WTC11 (cell line): ENCODE results near the gene COL20A1. TPM values are rescaled to one million over a fixed set of nuclear protein-coding genes. Genes with fewer than 3 reads are reported as not detected.

Source experiments
- ATAC-seq: fragments of 200-7000 bp; cut with Tn5 transposase; 2 replicates; pipeline ENCODE4 v1.10.0; 2021; ENCODE audit warnings: mild to moderate bottlenecking, moderate library complexity
- CTCF ChIA-PET: fragments of 300-600 bp; sonication (Branson Sonifier 250); formaldehyde crosslinking; loops from one replicate; lab custom pipeline; 2021; ENCODE audit warnings: antibody characterized with exemption; lab: Charles Lee
- POLR2A ChIA-PET: fragments of 350-600 bp; sonication (Branson Sonifier 250); formaldehyde crosslinking; loops from one replicate; lab custom pipeline; 2021; ENCODE audit warnings: antibody characterized with exemption; lab: Charles Lee
- DNase-seq: peaks from one replicate; pipeline ENCODE4 v3.0.0; 2021; ENCODE audit warnings: low spot score
- H3K27ac Mint-ChIP-seq: 2 replicates; pipeline ENCODE4 v1.8.0; 2021; ENCODE audit warnings: mixed read lengths
- H3K27me3 Mint-ChIP-seq: 2 replicates; pipeline ENCODE4 v1.8.0; 2021; ENCODE audit warnings: low read depth, mild to moderate bottlenecking, moderate library complexity, mixed read lengths
- H3K36me3 Mint-ChIP-seq: 2 replicates; pipeline ENCODE4 v1.8.0; 2021; ENCODE audit warnings: mixed read lengths
- H3K4me1 Mint-ChIP-seq: 2 replicates; pipeline ENCODE4 v1.8.0; 2022; ENCODE audit warnings: mixed read lengths
- H3K4me3 Mint-ChIP-seq: 2 replicates; pipeline ENCODE4 v1.8.0; 2021; ENCODE audit warnings: mild to moderate bottlenecking, moderate library complexity, mixed read lengths
- H3K9me3 Mint-ChIP-seq: 2 replicates; pipeline ENCODE4 v1.8.0; 2021; ENCODE audit warnings: mixed read lengths
- FOXK1 ChIP-seq: sonication (generic); formaldehyde crosslinking; IDR thresholded peaks from 2 replicates; pipeline ENCODE4 v1.8.0; 2022; ENCODE audit warnings: mild to moderate bottlenecking, moderate library complexity, missing genetic modification reagents
- GTF2I ChIP-seq: fragments of 250-450 bp; sonication (Bioruptor Pico); conservative IDR thresholded peaks from 2 replicates; pipeline ENCODE4 v1.4.0; 2021; ENCODE audit warnings: mild to moderate bottlenecking
- IRF2 ChIP-seq: sonication (generic); formaldehyde crosslinking; IDR thresholded peaks from 2 replicates; pipeline ENCODE4 v1.8.0; 2022; ENCODE audit warnings: low read depth, missing genetic modification reagents, borderline replicate concordance
- KAT7 ChIP-seq: sonication (generic); formaldehyde crosslinking; IDR thresholded peaks from 2 replicates; pipeline ENCODE4 v1.8.1; 2023; ENCODE audit warnings: missing genetic modification reagents, mild to moderate bottlenecking, borderline replicate concordance
- MXD4 ChIP-seq: fragments of 250-450 bp; sonication (Bioruptor Pico); IDR thresholded peaks from 2 replicates; pipeline ENCODE4 v1.8.0; 2021; ENCODE audit warnings: mild to moderate bottlenecking, moderate library complexity, borderline replicate concordance
- OVOL2 ChIP-seq: fragments of 250-450 bp; sonication (Bioruptor Pico); IDR thresholded peaks from 2 replicates; pipeline ENCODE4 v1.9.0; 2021; ENCODE audit warnings: mild to moderate bottlenecking, borderline replicate concordance
- RORB ChIP-seq: fragments of 250-450 bp; sonication (Bioruptor Pico); IDR thresholded peaks from 2 replicates; pipeline ENCODE4 v1.9.0; 2021; ENCODE audit warnings: mild to moderate bottlenecking
- SMAD4 ChIP-seq: sonication (generic); formaldehyde crosslinking; IDR thresholded peaks from 2 replicates; pipeline ENCODE4 v1.8.0; 2022; ENCODE audit warnings: mild to moderate bottlenecking, missing genetic modification reagents
- ZBTB21 ChIP-seq: sonication (generic); formaldehyde crosslinking; IDR thresholded peaks from 2 replicates; pipeline ENCODE4 v1.8.1; 2023; ENCODE audit warnings: mild to moderate bottlenecking, missing genetic modification reagents, borderline replicate concordance
- ZBTB43 ChIP-seq: sonication (generic); formaldehyde crosslinking; IDR thresholded peaks from 2 replicates; pipeline ENCODE4 v1.8.1; 2023; ENCODE audit warnings: mild to moderate bottlenecking, missing genetic modification reagents
- ZNF138 ChIP-seq: sonication (generic); formaldehyde crosslinking; conservative IDR thresholded peaks from 2 replicates; pipeline ENCODE4 v1.8.1; 2022; ENCODE audit warnings: mild to moderate bottlenecking, moderate library complexity, missing genetic modification reagents
- ZNF317 ChIP-seq: sonication (generic); formaldehyde crosslinking; IDR thresholded peaks from 2 replicates; pipeline ENCODE4 v1.8.1; 2023; ENCODE audit warnings: low read depth, mild to moderate bottlenecking, moderate library complexity, missing genetic modification reagents, borderline replicate concordance
- ZNF671 ChIP-seq: fragments of 250-450 bp; sonication (Bioruptor Pico); IDR thresholded peaks from 2 replicates; pipeline ENCODE4 v1.8.0; 2021; ENCODE audit warnings: mild to moderate bottlenecking
- total RNA-seq: library from RNA; stranded (reverse); gene quantifications from 3 replicates; pipeline ENCODE4 v1.2.3, GENCODE V29; 2021
- TF ChIP-seq, protein P1 (sequence below): sonication (generic); formaldehyde crosslinking; IDR thresholded peaks from 2 replicates; pipeline ENCODE4 v1.8.0; 2022; ENCODE audit warnings: mild to moderate bottlenecking, missing genetic modification reagents
- TF ChIP-seq, protein P2 (sequence below): sonication (generic); formaldehyde crosslinking; IDR thresholded peaks from 2 replicates; pipeline ENCODE4 v1.8.1; 2022; ENCODE audit warnings: mild to moderate bottlenecking, missing genetic modification reagents, moderate library complexity, borderline replicate concordance
- TF ChIP-seq, protein P3 (sequence below): sonication (generic); formaldehyde crosslinking; IDR thresholded peaks from 2 replicates; pipeline ENCODE4 v1.8.1; 2022; ENCODE audit warnings: low read depth, mild to moderate bottlenecking, moderate library complexity, missing genetic modification reagents, borderline replicate concordance
- TF ChIP-seq, protein P4 (sequence below): fragments of 250-450 bp; sonication (Bioruptor Pico); IDR thresholded peaks from 2 replicates; pipeline ENCODE4 v1.9.0; 2021; ENCODE audit warnings: mild to moderate bottlenecking
- TF ChIP-seq, protein P5 (sequence below): fragments of 250-450 bp; sonication (Bioruptor Pico); IDR thresholded peaks from 2 replicates; pipeline ENCODE4 v2.1.2; 2022; ENCODE audit warnings: mild to moderate bottlenecking, moderate library complexity

The COL20A1 gene
- total RNA-seq, 1 experiment from 2014 or later, result 1.3 TPM

GRCh38 chr20:63343460-63344445 is 50.8 kb downstream of the COL20A1 start:
- H3K4me3 Mint-ChIP-seq, result no peak overlapping the region
- H3K27me3 Mint-ChIP-seq, result peaks cover 2% of the 10 kb centered on the region; the same call in 1 of the 2 replicates
- DNase-seq (no peak), ATAC-seq (no peak)
- no peak overlapping the region for H3K27ac Mint-ChIP-seq
- ChIA-PET POLR2A (no interaction called here), CTCF (interaction anchor here (0.6 to 4.0 kb wide), 4 partner anchors 34 to 120 kb away, joined by 3 to 18 read pairs (median 4); no protein-coding TSS in a partner anchor)
- TF ChIP-seq, protein P1, sequence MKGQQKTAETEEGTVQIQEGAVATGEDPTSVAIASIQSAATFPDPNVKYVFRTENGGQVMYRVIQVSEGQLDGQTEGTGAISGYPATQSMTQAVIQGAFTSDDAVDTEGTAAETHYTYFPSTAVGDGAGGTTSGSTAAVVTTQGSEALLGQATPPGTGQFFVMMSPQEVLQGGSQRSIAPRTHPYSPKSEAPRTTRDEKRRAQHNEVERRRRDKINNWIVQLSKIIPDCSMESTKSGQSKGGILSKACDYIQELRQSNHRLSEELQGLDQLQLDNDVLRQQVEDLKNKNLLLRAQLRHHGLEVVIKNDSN (CRISPR knock-in tag), result no peak
- H3K36me3 Mint-ChIP-seq, result no peaks in the 10 kb centered on the region
- no peaks in the 10 kb centered on the region for H3K4me1 Mint-ChIP-seq
- H3K9me3 Mint-ChIP-seq, result peaks cover 14% of the 10 kb centered on the region

DNA sequence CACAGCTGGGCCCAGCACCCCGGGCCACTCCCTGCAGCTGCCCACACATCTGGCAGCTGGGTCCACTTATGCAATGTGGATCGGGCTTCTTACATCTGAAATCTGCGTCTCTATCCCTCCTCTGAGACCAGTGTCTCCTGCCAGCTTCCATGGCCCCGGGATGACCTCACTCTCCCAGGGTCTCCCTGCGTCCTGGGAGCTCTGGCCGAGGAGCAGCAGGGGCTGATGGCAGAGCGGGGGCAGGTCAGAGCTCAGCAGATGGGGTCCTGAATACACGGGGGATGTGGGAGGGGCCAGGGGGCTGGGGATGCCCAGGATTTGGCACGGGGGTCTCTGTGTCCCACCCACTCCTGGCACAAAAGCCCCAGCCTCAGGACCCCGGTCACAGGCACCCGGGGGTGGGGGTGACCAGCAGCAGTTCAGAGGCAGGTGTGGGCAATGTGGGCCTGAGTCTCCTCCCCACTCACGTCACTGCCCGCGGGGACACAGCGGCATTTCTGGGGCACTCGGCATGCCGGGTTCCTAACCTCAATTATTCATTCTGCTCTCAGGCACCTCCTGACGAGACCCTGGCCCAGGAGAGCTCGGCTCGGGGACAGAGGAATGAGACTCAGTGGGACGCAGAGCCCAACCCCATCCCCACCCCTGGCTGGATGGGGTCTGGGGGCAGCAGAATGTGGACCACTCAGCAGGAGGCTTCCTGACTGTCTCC is 51.8 kb downstream of the COL20A1 start:
- TF ChIP-seq ZBTB43 (CRISPR knock-in tag), result no peak
- TF ChIP-seq ZNF138, result no peak
- no peak for TF ChIP-seq MXD4
- TF ChIP-seq GTF2I (CRISPR knock-in tag), result no peak
- no peak for TF ChIP-seq ZNF317 (CRISPR knock-in tag)
- no peak for TF ChIP-seq RORB (CRISPR knock-in tag)
- TF ChIP-seq OVOL2 (CRISPR knock-in tag), result no peak
- TF ChIP-seq IRF2 (CRISPR knock-in tag), result no peak
- TF ChIP-seq, protein P2, sequence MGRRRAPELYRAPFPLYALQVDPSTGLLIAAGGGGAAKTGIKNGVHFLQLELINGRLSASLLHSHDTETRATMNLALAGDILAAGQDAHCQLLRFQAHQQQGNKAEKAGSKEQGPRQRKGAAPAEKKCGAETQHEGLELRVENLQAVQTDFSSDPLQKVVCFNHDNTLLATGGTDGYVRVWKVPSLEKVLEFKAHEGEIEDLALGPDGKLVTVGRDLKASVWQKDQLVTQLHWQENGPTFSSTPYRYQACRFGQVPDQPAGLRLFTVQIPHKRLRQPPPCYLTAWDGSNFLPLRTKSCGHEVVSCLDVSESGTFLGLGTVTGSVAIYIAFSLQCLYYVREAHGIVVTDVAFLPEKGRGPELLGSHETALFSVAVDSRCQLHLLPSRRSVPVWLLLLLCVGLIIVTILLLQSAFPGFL (CRISPR knock-in tag), result no peak
- TF ChIP-seq, protein P3, sequence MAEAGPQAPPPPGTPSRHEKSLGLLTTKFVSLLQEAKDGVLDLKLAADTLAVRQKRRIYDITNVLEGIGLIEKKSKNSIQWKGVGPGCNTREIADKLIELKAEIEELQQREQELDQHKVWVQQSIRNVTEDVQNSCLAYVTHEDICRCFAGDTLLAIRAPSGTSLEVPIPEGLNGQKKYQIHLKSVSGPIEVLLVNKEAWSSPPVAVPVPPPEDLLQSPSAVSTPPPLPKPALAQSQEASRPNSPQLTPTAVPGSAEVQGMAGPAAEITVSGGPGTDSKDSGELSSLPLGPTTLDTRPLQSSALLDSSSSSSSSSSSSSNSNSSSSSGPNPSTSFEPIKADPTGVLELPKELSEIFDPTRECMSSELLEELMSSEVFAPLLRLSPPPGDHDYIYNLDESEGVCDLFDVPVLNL, result no peak
- TF ChIP-seq, protein P4, sequence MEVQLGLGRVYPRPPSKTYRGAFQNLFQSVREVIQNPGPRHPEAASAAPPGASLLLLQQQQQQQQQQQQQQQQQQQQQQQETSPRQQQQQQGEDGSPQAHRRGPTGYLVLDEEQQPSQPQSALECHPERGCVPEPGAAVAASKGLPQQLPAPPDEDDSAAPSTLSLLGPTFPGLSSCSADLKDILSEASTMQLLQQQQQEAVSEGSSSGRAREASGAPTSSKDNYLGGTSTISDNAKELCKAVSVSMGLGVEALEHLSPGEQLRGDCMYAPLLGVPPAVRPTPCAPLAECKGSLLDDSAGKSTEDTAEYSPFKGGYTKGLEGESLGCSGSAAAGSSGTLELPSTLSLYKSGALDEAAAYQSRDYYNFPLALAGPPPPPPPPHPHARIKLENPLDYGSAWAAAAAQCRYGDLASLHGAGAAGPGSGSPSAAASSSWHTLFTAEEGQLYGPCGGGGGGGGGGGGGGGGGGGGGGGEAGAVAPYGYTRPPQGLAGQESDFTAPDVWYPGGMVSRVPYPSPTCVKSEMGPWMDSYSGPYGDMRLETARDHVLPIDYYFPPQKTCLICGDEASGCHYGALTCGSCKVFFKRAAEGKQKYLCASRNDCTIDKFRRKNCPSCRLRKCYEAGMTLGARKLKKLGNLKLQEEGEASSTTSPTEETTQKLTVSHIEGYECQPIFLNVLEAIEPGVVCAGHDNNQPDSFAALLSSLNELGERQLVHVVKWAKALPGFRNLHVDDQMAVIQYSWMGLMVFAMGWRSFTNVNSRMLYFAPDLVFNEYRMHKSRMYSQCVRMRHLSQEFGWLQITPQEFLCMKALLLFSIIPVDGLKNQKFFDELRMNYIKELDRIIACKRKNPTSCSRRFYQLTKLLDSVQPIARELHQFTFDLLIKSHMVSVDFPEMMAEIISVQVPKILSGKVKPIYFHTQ (CRISPR knock-in tag), result no peak
- TF ChIP-seq, protein P5, sequence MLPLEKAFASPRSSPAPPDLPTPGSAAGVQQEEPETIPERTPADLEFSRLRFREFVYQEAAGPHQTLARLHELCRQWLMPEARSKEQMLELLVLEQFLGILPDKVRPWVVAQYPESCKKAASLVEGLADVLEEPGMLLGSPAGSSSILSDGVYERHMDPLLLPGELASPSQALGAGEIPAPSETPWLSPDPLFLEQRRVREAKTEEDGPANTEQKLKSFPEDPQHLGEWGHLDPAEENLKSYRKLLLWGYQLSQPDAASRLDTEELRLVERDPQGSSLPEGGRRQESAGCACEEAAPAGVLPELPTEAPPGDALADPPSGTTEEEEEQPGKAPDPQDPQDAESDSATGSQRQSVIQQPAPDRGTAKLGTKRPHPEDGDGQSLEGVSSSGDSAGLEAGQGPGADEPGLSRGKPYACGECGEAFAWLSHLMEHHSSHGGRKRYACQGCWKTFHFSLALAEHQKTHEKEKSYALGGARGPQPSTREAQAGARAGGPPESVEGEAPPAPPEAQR (CRISPR knock-in tag), result no peak
- no peak for TF ChIP-seq ZNF671 (CRISPR knock-in tag)
- TF ChIP-seq ZBTB21 (CRISPR knock-in tag), result no peak
- TF ChIP-seq KAT7 (CRISPR knock-in tag), result no peak
- no peak for TF ChIP-seq FOXK1
- no peak for TF ChIP-seq SMAD4 (CRISPR knock-in tag)
- Mint-ChIP-seq H3K27ac (no peak overlapping the region), H3K4me3 (no peak overlapping the region), H3K36me3 (no peaks in the 10 kb centered on the region), H3K27me3 (no peaks in the 10 kb centered on the region), H3K4me1 (no peaks in the 10 kb centered on the region), H3K9me3 (peaks cover 6% of the 10 kb centered on the region)
- POLR2A ChIA-PET, result no interaction called here
- DNase-seq (no peak), ATAC-seq (no peak)
- CTCF ChIA-PET, result interaction anchor here (0.6 to 4.0 kb wide), 4 partner anchors 21 to 121 kb away, joined by 3 to 18 read pairs (median 4); no protein-coding TSS in a partner anchor
